HG03460 (cell line): Measurements from ENCODE around the gene PDLIM5.
A peak's percentile ranks its signal among the peaks of the same experiment; 100 is the strongest.
"Not testable (repeated sequence)": the region's sequence is repeated elsewhere in the genome, so short reads cannot be mapped to it uniquely, and the experiment has no call there.

Source experiments
- ATAC-seq: cut with Tn5 transposase; IDR thresholded peaks from one replicate; pipeline ENCODE4 v1.9.1; 2021; ENCODE audit not compliant: unreplicated experiment

Gene PDLIM5

DNA sequence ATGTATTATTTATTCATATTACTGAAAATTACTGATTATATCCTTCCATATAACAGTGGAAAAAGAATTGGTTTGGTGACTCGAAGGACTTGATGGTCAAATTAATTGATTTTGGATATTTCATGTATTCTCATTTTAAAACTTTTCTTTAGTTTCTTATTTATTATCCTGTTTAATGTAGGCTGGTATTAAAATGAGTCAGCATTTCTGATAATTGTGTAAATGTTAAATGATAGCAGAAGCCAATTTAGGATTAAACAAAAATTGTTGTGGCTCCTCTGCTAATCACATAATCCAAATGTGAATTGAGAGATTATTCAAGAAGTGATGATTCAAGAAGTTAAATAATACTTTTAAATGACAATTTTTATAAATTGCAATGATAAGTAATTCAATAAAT is 38.7 kb downstream of the PDLIM5 start:
- ATAC-seq = no peak

DNA sequence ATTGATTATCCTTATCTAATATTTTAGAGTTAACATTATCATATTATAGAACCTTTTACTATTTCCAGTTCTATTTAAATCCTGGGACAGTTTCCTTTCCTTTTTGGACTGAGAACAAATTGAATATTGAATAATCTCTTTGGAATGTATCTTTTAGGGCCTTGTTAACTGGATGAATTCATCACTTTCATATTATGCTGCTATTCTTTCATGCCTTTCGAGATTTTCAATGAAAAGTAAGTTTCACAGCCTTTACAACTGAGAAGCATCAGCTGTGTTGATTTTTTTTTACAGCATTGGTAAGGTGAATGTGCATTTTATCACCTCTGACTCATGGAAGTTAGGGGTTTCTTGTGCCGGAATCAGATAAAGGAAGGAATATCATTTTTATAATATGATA is 39.6 kb downstream of the PDLIM5 start:
- ATAC-seq = no peak

DNA sequence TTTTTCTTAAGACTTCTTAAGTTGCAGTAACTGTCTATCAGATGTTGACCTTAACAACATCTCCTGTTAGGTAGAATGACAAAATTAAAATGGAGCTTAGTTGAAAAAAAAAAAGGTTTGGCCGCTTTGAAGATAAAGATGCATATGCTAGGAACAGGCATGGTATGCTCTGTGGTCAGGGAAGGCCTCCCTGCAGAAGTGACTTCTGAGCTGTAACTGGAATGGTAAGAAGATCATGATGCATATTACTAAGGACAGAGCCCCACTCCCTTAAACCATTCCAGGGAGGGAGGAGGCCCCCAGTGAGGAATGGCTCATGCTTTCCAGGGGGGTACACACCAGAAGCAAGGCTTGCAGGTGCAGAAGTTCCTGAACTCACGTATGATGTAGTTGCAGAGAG is 43.7 kb downstream of the PDLIM5 start:
- ATAC-seq = no peak

DNA sequence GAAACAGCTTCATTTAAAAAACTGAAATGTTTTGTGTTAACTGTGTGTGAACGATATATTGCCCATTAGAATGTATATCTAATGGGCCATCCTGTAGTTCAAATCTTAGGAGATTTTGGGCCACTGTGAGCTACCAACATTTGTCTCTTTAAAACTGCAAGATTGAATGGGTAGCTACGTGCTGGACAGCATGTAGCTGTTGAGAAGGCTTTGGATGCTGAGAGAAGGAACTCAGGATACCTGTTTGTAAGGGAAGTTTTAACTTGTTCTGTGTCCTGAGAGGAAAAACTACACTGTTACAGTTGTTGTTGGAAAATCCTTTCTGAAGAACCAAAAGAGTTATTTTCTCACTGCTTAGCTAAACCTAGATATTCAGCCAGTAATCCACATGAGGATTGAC is 45.9 kb downstream of the PDLIM5 start:
- ATAC-seq = no peak

DNA sequence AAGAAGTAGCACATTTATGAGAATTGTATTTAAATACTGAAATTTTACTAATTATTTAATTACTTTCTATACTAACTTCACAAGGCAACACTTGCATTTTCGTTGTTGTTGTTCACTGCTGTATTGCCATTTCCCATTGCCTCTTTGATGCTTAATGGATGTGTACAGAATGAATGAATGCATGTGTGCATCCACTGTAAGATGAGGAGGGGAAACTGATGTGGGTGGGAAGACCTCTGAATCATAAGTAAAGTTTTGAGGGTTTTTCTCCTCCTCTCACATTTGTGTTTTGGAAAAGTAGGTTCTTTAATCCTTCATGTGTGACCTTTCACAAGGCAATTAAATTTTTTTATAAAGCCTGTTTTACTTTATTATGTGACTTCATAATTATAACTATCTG is 46.8 kb downstream of the PDLIM5 start:
- no peak for ATAC-seq

DNA sequence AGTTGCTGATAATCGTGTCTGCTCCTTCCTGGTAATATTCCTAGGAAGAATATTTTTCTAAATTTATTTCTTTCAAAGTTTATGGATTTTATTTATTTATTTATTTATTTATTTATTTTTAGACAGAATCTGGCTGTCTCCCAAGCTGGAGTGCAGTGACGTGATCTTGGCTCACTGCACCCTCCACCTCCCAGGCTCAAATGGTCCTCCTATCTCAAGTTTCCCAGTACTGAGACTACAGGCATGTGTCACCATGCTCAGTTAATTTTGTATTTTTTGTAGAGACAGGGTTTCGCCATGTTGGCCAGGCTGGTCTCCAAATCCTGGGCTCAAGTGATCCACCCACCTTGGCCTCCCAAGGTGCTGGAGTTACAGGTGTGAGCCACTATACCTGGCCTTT is 48.9 kb downstream of the PDLIM5 start:
- ATAC-seq = no peak

DNA sequence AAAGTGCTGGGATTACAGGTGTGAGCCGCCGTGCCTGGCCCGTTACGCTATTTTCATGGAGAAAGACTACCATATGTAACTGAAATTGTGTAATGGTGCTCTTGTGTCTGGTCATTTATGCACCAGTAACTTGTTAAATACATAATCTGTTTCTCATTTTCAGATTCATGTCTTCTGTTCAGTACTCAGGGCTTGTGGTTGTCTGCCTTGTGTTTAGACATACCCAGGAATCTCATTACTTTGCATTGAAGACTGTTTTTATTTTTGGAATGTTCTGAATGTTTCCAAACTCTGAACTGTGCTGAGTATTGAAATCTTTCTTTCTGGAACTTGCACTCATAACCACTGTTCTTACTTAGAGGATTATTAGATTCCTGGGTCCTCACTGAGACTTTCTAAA is 52.8 kb downstream of the PDLIM5 start:
- ATAC-seq = peak; percentile 63

DNA sequence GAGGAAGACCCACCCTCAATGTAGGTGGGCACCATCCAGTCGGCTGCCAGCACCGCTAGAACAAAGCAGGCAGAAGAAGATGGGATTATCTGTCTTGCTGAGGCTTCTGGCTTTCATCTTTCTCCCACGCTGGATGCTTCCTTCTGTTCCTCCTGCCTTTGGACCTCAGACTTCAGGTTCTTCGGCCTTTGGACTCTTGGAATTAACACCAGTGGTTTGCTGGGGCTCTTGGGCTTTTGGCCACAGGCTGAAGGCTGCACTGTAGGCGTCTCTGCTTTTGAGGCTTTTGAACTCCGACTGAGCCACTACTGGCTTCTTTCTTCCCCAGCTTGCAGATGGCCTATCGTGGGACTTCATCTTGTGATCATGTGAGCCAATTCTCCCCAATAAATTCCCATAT is 55.1 kb downstream of the PDLIM5 start:
- no peak for ATAC-seq

DNA sequence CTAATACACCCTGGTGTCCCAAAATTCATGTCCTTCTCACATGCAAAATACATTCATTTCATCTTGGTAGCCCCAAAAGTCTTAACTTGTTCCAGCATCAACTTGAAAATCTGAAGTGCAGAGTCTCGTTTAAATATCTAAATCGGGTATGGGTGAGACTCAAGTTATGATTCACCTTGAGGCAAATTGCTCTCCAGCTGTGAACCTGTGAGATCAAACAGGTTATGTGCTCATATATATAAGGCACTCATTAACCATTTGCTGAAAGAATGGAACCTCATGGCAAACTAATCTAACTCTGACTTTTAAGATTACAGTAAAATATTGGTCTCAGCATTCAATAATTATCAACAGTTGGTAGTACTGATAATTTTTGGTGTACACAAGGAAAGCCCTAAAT is 55.5 kb downstream of the PDLIM5 start:
- ATAC-seq = no peak

DNA sequence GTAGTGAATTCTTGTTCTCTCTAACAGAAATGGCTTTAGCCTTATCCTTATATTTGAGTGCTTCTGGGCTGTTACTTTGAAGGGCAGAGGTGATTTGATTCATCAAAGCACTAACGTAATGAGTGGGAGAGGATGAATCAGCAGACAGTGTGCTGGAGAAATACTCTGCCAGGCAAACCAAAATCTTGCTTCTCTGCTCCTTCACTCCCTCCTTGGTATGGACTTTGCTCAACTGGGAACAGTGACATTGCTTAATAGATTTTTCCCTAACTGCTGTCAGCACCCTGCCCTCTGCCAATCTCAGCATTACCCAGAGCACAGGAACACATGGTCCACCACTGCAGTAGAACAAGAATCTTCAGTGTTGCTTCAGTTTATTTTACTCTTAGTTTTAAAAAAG is 56.0 kb downstream of the PDLIM5 start:
- ATAC-seq = no peak

DNA sequence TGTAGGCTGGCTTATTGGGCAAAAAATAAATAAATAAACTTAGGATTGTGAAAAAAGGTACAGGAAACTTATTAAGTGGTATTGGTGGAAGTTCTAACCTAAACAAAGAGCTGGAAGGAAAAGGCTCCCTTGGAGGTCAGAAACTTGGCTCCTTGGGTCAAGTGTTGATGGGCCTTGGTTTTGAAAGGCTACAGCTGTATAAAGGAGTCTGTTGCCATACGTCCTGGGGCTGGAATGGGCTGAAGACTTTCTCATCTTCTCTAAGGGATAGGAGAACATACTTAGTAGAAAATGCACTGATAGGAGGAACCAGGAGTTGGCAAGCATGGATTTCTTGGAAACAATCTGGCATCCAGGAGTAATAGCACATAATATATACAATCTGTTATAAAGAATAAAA is 56.6 kb downstream of the PDLIM5 start:
- ATAC-seq = no peak

DNA sequence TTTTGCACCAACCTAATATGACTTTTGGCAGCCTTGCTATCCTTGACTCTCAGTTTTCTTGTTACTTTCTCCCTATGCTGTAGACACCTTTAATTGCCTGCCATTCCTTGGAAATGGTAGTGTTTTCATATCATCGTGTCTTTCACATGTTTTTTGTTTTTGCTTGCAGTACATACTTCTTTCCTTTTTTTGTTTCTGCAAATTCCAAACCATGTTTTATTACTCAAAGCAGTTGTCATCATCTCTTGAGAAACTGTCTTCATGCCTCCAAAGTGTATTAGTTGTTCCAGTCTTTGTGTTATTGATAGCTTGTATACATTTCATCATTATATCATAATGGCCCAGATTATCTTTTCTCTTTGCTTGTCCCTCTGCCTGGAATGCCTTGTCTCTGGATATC is 57.1 kb downstream of the PDLIM5 start:
- no peak for ATAC-seq

DNA sequence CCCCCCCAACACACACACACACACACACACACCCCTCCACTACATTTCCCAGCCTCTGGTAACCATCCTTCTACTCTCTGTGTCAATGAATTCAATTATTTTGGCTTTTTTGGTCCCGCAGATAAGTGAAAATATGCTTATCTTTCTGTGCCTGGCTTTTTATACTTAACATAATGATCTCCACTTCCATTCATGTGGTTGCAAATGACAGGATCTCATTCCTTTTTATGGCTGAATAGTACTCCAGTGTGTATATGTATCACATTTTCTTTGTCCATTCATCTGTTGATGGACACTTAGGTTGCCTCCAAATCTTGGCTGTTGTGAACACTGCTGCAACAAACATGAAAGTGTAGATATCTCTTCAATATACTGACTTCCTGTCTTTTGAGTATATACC is 59.8 kb downstream of the PDLIM5 start:
- ATAC-seq = no peak

DNA sequence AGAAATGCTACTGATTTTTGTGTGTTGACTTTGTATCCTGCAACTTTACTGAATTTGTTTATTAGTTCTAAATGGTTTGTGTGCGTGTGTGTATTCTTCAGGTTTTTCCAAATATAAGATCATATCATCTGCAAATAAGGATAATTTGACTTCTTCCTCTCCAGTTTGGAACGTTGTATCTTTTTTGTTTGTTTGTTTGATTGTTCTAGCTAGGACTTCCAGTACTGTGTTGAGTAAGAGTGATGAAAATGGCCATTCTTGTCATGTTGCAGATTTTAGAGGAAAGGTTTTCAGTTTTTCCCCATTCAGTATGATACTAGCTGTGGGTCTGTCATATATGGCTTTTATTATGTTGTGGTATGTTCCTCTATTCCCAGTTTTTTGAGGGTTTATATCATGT is 61.8 kb downstream of the PDLIM5 start:
- ATAC-seq = not testable (repeated sequence)

DNA sequence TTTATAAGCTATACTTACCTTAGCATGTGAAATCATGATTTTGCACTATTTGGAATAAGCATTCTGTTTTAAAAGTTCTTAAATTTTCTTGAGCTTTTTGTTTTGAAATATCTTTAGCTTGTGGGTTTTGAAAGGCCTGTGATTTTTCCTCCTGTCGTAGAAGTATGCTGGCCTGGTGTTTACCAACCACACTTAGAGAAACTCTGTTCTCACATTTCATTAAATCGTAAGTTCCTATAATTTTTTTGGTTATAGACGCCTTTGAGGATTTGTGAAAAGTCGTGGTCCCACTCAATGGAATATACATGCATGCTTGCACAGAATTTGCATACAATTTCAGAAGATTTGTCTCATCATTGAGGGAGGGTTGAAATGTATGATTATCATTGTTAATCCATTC is 63.6 kb downstream of the PDLIM5 start:
- no peak for ATAC-seq

DNA sequence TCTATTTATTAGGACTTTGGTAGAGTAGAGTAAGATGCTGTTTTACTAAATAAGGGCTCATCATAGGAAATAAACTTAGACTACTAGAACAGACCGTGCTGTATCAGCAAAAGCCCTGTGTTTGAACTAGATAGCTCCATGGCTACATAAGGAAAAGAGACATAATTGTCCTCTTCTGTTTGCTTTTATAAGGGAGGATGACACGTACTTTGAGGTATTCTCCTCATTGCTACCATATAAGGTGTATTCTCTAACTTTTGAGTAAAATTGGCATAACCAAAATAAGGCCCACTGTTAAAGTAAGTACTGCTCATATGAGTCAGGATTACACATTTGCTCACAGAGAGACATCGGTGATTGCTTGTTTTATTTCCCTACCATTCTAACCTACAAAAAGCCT is 64.3 kb downstream of the PDLIM5 start:
- no peak for ATAC-seq

DNA sequence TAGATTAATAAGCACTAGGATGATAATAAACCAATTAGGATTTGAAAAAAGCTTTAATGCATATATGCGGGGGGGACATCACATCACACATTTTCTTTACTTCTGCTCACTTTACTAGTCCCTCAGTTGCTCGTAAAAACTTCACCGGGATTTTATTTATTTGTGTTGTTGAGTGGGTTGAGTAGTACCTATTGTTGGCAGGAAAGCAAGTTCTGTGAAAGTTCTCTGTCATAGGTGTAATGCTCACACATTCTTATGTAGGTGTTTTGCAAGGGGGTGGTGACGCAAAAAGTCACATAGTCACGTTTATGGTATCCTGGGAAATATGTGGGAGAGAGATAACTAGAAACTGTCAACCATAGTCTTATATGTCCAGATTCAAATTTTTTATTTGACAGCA is 65.3 kb downstream of the PDLIM5 start:
- ATAC-seq = no peak

DNA sequence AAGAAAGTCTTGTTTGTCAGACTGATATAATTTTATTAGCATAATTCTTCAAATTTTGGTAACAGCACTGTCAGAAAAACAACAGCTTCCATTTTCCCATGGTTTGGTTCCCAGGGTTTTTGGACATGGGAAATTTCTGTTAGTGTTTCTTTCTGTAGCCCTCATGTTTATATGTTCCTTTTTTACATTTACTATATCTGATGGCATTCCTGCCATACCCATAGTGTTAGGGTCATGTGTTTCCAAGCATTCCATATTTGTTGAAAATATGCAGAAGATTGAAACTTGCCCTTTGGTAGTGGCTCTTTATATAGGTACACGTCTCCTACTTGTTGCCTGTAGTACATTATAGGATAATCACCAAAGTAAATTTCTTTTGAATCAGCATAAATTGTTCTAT is 65.8 kb downstream of the PDLIM5 start:
- no peak for ATAC-seq

DNA sequence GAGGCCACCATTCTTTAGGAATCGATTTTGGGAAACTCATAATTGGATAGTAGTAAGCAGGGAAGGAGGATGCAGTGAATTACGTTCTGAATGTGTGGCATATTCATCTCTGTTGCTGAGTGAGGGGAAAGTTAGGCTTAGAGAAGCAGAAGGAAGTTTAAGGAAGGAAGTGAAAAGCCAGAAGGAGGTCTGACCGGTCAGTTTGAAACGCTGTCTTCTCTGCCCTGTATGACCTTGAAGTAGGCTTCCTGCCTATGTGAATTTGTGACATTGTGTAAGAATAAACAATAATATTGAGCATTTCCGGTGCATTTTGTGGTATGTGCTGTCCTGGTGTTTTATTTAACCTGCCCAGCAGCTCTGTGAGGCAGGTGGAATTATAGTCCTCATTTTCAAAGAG is 67.3 kb downstream of the PDLIM5 start:
- ATAC-seq = peak; percentile 56

DNA sequence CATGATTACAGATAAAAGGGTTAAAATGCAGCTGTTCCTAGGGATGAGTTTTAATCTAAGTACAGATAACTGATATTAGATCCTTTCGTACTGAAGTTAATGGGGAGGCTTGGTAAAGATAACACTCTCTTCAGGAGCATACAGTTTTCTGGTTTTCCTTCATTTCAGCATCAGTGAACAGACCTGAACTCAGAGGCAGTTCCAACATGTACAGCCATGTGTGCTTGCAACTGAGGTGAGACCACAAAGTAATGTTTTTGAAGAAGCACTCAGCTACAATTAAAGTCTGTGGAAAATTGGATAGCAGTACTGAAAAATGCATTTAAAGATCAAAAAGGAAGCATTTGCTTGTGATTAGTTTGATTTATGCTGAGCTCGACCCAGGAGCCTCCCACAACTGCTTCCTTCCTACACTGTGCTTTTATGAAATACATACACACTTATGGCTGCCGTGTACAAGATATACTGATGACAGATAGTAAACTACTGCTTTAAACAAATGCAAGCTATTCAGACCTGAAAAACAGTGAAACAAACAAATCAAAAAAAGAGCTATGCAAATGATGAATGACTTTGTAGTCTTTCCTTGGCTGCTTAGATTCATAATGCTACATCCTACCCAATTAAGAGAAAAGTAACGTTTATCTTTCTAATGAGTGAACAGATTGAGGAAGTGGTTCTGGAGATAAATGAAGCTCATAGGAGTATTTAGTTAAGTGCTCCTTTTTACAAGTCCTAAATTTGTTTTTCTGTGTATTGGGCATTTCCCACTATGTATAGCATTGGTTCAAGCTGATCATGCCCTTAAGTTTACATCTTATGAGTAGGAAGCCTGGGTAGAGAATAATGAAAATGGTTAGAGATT is 68.4 kb downstream of the PDLIM5 start:
- no peak for ATAC-seq

DNA sequence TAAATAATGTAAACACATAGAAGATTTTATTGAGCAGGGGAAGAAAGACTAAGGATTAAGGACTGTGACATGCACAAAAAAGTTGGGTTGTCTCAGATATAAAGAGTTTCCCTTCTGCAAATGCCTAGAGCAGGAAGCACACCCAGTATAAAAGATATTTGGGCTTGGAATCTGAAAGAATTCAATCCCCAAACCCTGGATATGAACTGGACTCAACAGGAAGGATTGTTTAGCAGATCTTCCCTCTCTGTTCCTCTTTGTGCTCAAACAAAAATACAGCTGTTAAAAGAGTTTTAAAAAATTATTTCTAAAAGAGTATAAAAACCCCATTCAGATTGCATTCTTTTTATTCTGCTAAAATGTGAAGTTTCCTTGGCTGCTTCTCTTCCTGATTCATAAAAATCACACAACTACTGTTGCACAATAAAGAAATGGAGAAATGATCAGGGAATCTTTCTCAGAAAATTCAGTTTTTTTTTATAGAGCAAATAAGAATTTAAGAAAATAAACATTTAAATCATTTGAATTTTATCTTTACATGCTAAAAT is 71.4 kb downstream of the PDLIM5 start:
- ATAC-seq = no peak

DNA sequence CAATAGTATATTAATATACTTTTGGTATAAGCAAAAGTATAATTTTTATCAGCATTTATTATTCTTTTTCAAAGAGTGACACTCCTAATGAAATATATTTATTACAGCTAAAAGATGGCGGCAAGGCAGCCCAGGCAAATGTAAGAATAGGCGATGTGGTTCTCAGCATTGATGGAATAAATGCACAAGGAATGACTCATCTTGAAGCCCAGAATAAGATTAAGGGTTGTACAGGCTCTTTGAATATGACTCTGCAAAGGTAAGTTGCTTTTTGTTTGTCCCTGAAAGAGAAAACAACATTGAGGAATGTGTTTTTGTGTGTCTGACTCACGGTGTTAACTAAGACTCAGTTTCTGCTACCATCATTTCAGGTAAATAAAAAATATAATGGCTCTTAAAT is 71.9 kb downstream of the PDLIM5 start:
- ATAC-seq = no peak
